OCI-M2 (cell line): ENCODE measurements around the gene FADS2.
"Not testable (repeated sequence)": the region's sequence is repeated elsewhere in the genome, so short reads cannot be mapped to it uniquely, and the experiment has no call there.

ENCODE experiments used
- DNase-seq: peaks from one replicate; lab custom pipeline; 2025; ENCODE audit not compliant: unreplicated experiment; lab: John Stamatoyannopoulos, UW

FADS2 gene

GRCh38 chr11:61866231-61866957 is 38.3 kb downstream of the FADS2 start:
- no peak for DNase-seq

- no peak for DNase-seq
Measured at GRCh38 chr11:61866958-61867343, 38.9 kb downstream of the FADS2 start.

DNA sequence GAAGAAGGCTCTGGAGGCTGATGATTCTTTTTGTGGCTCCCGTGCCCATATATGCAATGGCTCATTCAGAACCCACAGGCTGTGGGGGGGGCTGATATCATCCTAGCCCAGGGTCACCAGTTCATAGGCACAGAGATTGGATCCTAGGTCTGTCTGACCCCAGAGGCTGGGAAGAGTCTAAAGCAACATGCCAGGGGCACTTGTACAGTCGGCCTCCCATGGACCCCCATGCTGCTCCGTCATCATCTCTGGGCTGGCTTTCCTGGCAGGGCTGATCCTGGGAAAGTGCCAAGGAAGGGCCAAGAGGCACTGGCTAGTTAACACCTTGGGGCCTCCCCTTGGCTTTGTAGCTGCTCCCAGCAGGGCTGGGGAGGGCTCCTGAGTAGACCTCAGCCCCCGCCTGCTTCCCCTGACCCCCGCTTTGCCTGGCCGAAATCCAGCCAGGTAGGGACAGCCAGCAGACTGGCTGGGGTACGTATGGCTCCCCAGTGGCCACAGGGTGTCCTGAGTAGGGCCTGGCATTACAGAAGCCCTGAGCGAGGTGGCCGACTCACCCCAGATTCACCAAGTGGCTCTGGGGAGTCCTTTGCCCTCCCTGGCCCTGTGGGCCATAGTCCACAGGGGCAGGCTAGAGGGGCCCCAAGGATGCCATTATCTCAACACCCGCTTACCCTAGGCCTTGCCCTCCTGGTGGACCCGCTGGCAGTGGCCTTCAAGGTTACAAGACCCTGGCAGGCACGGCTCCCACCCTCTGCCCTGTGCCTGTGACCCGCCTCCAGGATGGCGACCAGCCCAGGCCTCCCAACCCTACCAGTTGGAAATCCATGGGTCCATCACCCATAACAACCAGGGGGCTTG is 40.7 kb downstream of the FADS2 start:
- DNase-seq, result no peak

- no peak for DNase-seq
Measured at GRCh38 chr11:61869429-61869707, 41.3 kb downstream of the FADS2 start.

DNA sequence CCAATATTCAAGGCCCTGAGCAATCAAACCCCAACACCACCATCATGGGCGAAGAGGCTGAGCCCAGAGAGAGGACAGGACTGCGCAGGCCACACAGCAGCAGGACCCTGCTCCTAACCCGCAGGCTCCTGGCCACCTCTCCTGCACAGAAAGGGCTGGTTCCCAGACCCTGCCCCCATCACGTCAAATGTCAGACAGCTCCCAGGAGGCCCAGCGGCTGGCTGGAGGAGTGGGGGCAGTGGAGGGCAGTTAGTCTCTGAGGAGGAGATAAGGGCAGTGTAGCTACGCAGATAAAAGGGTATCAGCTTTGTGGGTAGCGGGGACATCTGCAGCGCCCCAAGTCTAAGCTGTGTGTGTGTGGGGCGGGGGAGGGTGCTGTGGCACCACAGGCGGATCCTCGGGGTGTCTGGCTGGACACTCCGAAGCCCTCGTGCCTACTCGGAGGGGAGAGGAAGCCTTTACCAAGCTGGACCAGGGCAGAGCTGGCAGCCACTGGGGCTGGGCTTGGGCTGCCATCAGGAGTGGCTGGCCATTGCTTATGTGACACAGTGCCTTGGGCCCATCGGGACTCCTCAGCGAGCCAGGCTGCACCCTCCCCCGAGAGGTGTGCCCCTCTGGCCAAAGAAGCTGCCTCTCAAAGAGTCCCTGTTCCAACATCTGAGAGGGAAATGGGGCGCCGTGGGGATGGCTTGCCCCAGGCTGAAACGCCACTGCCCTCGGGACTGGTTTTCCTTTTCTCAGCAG is 41.8 kb downstream of the FADS2 start:
- DNase-seq, result no peak

- DNase-seq, result no peak
Measured at GRCh38 chr11:61870541-61871031, 42.5 kb downstream of the FADS2 start.

- no peak for DNase-seq
Measured at GRCh38 chr11:61871158-61871597, 43.1 kb downstream of the FADS2 start.

GRCh38 chr11:61872935-61873565 is 45.0 kb downstream of the FADS2 start:
- DNase-seq, result no peak

GRCh38 chr11:61873588-61874376 is 45.7 kb downstream of the FADS2 start:
- no peak for DNase-seq

DNA sequence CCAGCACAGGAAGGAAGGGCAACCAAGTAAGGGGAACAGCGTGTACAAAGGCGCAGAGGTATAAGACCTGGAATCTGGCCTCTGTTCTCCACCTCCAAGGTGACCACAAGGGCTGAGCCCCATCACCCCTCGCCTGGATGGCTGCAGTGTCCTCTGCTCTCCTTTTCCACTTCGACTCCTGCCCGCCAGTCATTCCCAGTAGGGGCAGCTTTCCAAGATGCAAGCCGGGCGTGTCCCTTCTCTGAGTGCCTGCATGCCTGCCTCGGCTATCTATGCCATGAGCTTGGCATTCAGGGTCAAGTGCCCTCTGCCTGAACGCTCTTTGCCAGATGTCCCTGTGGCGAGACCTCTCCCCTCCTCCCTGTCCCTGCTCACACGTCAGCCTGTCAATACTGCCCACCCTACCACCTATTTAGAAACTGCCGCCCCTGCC is 46.3 kb downstream of the FADS2 start:
- DNase-seq, result no peak

GRCh38 chr11:61874853-61875252 is 46.8 kb downstream of the FADS2 start:
- no peak for DNase-seq

GRCh38 chr11:61875698-61876097 is 47.6 kb downstream of the FADS2 start:
- no peak for DNase-seq

- no peak for DNase-seq
Measured at GRCh38 chr11:61879152-61879551, 51.1 kb downstream of the FADS2 start.

DNA sequence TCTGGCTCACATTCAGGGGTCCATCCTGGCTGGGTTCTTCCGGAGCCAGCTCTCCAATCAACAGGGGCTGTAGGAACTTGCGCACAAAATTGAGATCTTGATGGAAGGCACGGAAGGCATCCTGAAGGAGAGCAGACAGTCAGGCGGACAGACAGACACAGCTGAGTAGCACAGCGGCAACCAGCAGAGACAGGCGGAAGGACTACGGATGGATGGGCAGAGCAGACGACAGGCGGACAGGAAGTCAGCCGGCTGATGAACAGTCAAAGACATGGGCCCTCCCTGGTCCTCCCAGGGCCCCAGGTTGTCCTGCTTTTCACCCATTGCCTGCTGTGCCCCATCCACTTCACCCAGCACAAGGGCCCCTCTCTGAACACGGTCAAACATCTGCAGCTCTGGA is 51.9 kb downstream of the FADS2 start:
- no peak for DNase-seq

DNA sequence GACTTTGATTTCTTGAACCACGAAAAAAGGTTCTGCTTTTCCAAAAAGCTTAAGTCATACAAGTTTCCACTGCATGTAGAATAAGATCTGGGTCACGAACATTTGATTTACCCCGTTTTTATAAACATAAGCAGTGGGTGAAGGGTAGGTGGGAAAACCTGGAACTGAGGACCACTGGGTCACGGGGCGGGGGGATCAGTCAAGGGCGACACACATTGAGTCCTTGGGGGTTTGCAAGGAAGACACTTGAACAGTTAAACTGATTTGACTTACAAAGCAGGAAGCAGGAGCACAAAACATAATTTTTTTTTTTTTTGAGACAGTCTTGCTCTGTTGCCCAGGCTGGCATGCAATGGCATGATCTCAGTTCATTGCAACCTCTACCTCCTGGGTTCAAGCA is 52.4 kb downstream of the FADS2 start:
- DNase-seq, result no peak

GRCh38 chr11:61881397-61881796 is 53.3 kb downstream of the FADS2 start:
- DNase-seq, result no peak

DNA sequence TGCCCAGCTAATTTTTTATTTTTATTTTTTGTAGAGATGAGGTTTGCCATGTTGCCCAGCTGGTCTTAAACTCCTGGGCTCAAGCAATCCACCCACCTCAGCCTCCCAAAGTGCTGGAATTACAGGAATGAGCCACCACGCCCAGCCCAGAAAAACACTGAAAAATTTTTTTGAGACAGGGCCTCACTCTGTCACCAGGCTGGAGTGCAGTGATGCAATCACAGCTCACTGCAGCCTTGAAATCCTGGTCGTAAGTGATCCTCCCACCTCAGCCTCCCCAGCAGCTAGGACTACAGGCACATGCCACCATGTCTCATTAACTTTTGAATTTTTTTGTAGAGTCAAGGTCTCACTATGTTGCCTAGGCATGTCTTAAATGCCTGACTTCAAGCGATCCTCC is 54.2 kb downstream of the FADS2 start:
- not testable (repeated sequence) for DNase-seq

GRCh38 chr11:61882879-61883278 is 54.8 kb downstream of the FADS2 start:
- no peak for DNase-seq

- no peak for DNase-seq
Measured at GRCh38 chr11:61883327-61883726, 55.2 kb downstream of the FADS2 start.

GRCh38 chr11:61883947-61884346 is 55.8 kb downstream of the FADS2 start:
- DNase-seq, result no peak
